Stimulated activated naive CD8-positive, alpha-beta T cell treated with anti-CD3 and anti-CD28 coated beads, Interleukin-15, Interleukin-2, amounts not matched to agents 100 U/mL and 50 U/mL, for 24 hours (primary cell): Measurements from ENCODE around the gene ANO4.

ENCODE experiments used
- ATAC-seq: fragments of 150-1000 bp; cut with Tn5 transposase; one replicate; pipeline ENCODE4 v1.10.0; 2021
- DNase-seq: peaks from one replicate; pipeline ENCODE4 v3.0.0; 2021

The ANO4 gene

GRCh38 chr12:100808777-100809176 is 14.2 kb downstream of the ANO4 start:
- no peak for ATAC-seq

GRCh38 chr12:100820314-100820713 is 25.7 kb downstream of the ANO4 start:
- ATAC-seq (no peak), DNase-seq (no peak)

More at GRCh38 chr12:100808777-100809176, 14.2 kb downstream of the ANO4 start:
- DNase-seq, result no peak

DNA sequence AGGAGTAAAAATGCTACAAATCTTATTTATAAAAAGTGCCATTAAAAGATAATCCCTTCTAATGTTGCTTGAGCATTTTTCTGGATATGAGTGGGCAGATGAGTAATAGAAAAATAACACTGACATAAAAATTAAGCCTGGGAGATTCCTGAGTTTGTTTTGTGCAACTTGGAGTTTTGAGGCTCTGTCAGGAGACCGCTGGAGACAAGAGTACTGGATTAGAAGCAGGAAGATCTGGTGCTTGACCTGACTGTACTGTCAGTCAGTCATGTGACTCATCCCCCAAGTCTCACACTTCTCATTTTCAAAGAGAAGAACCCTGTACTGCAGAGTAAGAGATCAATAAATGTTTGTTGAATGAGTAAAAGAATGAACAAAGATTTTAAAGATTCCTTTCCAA is 29.4 kb downstream of the ANO4 start:
- no peak for ATAC-seq

DNA sequence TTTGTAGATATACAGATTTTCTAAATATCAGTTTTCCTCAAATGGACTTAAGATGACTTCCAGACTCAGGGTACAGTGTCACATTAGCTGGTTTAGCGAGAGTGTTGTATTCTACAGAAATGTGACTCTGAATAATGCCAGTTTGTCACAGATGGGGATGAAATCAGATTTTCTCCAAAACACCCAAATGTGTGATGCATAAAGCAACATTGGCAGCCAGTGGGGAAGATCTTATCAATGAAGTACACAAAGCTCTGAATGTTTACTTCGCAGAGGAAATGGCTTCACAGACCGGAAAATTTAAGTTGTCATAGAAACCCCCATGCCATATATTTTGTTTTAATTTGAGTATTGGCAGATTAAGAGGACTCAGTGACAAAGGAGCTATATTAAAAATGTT is 29.9 kb downstream of the ANO4 start:
- no peak for ATAC-seq
- no peak for DNase-seq

More for the DNA sequence above, 29.4 kb downstream of the ANO4 start:
- DNase-seq, result no peak

DNA sequence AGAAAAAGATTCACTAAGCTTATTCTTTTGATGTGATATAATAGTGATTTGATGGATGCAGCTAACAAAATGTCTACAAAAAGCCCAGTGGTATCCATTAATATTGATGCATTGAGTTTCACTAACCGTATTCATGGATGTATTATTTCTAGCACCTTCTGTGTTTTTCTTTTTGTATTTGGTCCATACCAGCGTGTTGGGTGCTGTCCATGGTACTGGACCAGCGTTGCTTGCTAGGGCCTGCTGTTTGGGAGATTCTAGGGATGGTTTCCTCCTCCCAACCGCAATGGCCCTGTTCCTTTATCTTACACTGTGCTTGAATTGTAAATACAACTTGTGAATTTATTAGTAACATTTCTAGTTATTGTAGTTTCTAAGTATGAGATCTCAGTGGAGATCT is 31.7 kb downstream of the ANO4 start:
- ATAC-seq (no peak), DNase-seq (peak; percentile 15)

DNA sequence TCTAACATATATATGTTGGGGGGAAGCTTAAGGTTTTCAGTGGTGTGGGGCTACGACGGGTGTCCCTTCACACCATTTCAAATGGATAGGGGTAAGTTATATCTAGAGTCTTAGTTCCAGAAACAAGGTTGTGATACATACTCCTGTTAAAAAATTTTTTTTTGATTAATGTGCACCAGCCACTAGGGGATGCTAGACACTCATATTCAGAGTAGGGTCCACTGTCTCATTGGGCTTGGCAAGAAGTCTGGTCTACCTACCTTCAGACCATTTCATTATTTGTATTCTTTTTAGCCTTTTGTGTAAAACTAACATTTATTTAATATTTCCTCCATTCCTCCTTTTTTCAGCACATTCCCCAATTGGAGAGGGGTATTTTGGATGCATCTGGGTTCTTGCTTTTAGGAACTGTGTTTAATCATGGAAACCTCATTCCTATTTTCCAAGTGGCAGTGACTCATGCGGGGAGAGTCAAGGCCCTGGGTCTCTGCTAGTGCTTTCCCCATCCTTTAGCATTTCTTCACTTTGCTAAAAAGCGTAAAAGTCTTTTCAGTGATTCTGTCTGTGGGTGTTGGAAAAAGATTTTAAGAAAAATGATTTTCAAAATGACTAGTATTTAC is 33.4 kb downstream of the ANO4 start:
- DNase-seq (no peak), ATAC-seq (no peak)

DNA sequence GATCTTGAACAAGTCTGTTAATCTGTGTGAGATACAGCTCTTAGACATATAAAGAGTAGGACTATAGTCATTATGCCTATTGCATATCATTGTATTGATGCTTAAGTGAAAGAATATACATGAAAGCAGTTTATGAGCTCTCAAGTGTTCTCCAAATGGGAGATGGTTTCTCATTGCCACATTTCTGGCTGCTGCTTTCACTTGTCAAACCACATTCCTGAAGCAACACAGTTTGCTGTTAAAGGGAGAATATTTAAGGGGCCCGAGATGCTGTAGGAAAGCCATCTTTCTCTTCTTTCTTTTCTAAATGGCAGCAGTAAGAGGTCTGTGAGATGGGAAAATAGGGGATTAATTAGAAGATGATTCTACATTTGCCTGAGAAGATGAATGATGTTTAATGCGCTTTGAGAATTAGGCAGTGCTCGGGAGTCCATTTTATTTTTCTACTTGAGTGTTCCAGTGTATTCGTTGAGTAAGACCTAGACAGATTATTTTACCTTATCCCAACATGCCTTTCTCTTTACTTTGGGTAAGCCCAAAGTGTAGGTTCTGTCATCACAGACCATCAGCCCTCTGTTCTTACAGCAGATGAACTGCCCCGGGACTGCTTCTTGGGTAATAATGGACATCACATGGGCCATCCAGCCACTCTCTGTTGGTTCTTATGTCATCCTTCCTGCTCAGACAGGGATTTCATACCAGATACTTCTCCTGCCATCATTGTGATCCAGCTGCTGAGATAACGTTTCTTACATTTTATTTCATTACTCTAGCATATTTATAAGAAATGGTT is 35.6 kb downstream of the ANO4 start:
- ATAC-seq, result no peak
- no peak for DNase-seq

GRCh38 chr12:100833282-100833681 is 38.7 kb downstream of the ANO4 start:
- DNase-seq, result no peak

GRCh38 chr12:100840748-100841147 is 46.2 kb downstream of the ANO4 start:
- ATAC-seq, result no peak

More at GRCh38 chr12:100833282-100833681, 38.7 kb downstream of the ANO4 start:
- ATAC-seq, result no peak

GRCh38 chr12:100842156-100842555 is 47.6 kb downstream of the ANO4 start:
- ATAC-seq (no peak), DNase-seq (no peak)

More at GRCh38 chr12:100840748-100841147, 46.2 kb downstream of the ANO4 start:
- no peak for DNase-seq

DNA sequence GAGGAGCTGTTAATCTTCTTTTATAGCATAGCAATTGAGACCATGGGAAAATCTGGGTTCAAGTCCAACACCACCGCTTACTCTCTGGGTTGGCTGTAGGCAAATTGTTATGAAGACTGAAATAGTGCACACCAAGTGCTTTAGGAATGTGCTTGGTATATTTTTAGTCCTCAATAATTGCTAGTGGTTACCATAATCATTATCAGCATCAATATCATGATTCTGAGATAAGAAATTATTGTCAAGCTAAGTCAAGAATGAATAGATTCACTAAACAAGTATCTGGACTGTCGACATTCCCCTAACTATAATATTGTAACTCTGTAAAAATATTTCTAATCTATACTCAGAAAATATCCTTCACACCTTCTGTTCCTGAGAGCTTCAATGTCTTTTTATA is 48.5 kb downstream of the ANO4 start:
- ATAC-seq, result no peak
- DNase-seq, result no peak

DNA sequence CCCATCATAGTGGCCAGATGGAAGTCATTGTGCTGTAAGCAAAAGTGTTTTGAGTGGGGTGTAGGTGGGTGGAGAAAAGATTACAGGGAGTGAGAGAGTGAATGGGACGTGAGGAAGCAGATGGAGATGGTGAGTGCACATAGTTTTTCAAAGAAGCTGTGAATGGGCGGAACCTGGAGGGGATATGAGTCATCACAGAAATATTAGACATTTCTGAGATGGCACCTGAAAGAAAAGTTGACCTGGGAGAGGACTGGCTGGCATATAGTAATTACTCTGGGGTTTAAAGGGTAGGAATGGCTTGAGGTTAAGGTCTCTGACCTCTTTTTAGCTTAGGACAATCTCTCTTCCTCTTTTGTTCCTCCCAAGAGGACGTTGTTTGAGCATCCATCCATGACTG is 50.5 kb downstream of the ANO4 start:
- ATAC-seq (no peak), DNase-seq (no peak)

DNA sequence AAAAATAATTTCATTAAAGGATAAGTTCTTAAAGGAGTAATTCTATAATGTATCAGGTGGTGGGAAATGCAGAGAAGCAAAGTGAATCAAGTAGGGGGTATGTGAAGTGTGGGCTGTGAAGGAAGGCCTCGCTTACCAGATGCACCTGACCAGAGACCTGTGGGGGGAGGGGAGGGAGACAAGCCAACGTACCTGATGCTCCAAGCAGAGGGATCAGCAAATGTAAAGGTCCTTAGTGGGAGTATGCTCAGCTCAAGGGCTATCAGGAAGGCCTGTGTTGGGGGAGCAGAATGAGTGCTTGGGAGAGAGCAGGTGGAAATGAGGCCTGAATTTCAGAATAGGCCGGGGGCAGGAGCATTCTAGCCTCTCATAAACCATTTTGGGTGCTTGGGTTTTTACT is 57.1 kb downstream of the ANO4 start:
- DNase-seq (no peak), ATAC-seq (no peak)

GRCh38 chr12:100857418-100857817 is 62.8 kb downstream of the ANO4 start:
- no peak for ATAC-seq
- DNase-seq, result no peak

GRCh38 chr12:100857971-100858370 is 63.4 kb downstream of the ANO4 start:
- ATAC-seq (no peak), DNase-seq (no peak)

DNA sequence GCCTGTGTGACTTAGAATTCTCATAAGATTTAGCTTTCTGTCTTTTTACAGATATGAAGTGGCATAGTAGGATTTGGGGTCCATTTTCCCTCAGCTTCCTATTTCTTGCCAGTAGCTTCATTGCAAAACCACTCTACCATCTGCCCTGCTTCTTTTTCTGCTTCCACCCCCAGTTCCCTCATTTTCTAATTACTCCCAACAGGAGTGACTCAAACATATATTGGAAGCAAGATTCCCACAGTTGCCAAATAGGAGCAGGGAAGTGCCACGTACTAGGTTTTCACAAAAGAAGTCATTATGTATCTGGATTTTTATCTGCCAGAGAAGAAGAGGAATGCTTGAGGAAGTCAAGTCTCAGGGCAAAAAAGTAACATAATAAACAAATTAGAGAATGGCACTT is 64.1 kb downstream of the ANO4 start:
- ATAC-seq (no peak), DNase-seq (no peak)

DNA sequence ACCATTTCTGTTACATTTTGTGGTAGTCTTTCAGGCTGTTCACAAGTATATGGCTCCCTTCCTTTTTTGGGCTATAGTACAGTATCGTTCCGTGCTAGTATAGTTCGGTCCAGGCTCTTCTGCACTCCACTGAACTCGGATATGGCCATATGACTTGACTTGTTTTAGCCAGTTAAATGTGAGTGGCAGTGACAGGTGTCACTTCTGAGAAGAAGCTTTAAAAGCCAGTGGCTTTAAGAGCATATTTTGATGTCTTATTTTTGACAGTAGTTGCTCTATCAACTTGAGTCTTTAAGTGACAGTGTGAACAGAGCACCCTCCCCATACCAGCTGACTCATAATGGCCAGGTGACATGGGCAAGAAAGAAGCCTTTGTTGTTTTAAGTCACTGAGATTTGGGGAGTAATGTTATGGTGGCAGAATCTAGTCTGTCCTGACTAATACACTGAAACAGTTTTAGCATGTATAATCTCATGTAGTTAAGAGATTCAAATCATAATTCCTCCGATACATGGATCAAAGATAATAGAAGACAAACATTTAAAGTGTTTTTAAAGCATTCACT is 64.6 kb downstream of the ANO4 start:
- ATAC-seq (no peak), DNase-seq (no peak)

DNA sequence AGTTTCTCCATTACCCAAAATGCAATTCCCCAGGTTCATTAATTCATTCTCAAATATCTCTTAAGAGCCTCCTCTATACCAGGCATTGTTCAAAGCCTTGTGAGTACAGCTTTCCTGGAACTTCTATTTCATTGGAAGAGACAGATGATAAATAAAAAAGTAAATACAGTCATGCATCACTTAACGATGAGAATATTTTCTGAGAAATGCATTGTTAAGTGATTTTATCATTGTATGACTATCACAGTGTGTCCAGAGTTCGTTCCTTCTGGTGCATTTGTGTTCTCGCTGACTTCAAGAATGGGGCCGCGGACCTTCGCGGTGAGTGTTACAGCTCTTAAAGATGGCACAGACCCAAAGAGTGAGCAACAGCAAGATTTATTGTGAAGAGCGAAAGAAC is 66.0 kb downstream of the ANO4 start:
- ATAC-seq, result no peak

GRCh38 chr12:100862676-100863075 is 68.1 kb downstream of the ANO4 start:
- DNase-seq (no peak), ATAC-seq (no peak)

More for the DNA sequence above, 66.0 kb downstream of the ANO4 start:
- no peak for DNase-seq

GRCh38 chr12:100864366-100864765 is 69.8 kb downstream of the ANO4 start:
- no peak for ATAC-seq

GRCh38 chr12:100867639-100868393 is 73.2 kb downstream of the ANO4 start:
- DNase-seq (no peak), ATAC-seq (no peak)

More at GRCh38 chr12:100864366-100864765, 69.8 kb downstream of the ANO4 start:
- DNase-seq, result no peak

DNA sequence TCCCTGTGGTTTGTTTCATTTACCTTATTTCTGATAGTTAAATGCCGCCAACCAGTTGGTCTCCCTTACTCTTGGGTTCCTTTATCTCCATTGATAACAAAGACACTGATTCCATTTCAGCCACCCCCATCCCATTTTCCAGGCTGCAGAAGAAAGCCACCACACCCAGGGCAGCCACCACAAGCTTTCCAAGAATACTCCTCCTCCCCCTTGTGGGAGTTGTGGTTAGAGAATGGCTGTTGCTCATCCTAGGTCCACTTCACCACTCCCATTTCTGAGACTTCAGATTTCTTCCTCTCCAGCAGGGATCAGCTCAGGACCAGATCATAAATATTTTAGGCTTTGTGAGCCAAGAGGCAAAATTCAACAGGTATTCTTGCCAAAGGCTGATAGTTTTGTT is 73.9 kb downstream of the ANO4 start:
- no peak for ATAC-seq
- no peak for DNase-seq
